ENCODE measurements around the gene FEN1.

FEN1 gene

GRCh38 chr11:61792310-61793082 lies at the start of gene FEN1, which contains the start of gene TMEM258:
TSS of gene FEN1 (plus strand) at chr11:61792911. CDS start at chr11:61795362, 2,451 bp downstream.
TSS of gene TMEM258 (minus strand) at chr11:61792599. CDS start at chr11:61792558, 41 bp downstream.
- DNase-seq, result peak; percentile 96

GRCh38 chr11:61743486-61744095 lies 49.1 kb upstream of the FEN1 start:
- no peak for DNase-seq

- DNase-seq, result no peak
Measured at GRCh38 chr11:61744181-61744580, 48.5 kb upstream of the FEN1 start.

GRCh38 chr11:61744609-61745156 lies 48.0 kb upstream of the FEN1 start:
- no peak for DNase-seq

- DNase-seq, result no peak
Measured at GRCh38 chr11:61745781-61746441, 46.8 kb upstream of the FEN1 start.

GRCh38 chr11:61746442-61747191 lies 46.1 kb upstream of the FEN1 start:
- no peak for DNase-seq

- DNase-seq, result peak; percentile 72
Measured at GRCh38 chr11:61747192-61747966, 45.3 kb upstream of the FEN1 start.

GRCh38 chr11:61747967-61748285 lies 44.8 kb upstream of the FEN1 start:
- no peak for DNase-seq

- no peak for DNase-seq
Measured at GRCh38 chr11:61749591-61750217, 43.0 kb upstream of the FEN1 start.

GRCh38 chr11:61750631-61751273 lies 42.0 kb upstream of the FEN1 start:
- no peak for DNase-seq

GRCh38 chr11:61751384-61751783 lies 41.3 kb upstream of the FEN1 start:
- no peak for DNase-seq

GRCh38 chr11:61752117-61752924 lies 40.4 kb upstream of the FEN1 start, which contains the start of gene MYRF:
TSS of gene MYRF (plus strand) at chr11:61752636. CDS start at chr11:61752745, 109 bp downstream.
- DNase-seq, result peak; percentile 70

- no peak for DNase-seq
Measured at GRCh38 chr11:61752925-61753521, 39.7 kb upstream of the FEN1 start.

- no peak for DNase-seq
Measured at GRCh38 chr11:61753672-61754071, 39.0 kb upstream of the FEN1 start.

- peak; percentile 56 for DNase-seq
Measured at GRCh38 chr11:61754534-61755482, 37.9 kb upstream of the FEN1 start.

- no peak for DNase-seq
Measured at GRCh38 chr11:61756147-61756451, 36.6 kb upstream of the FEN1 start.

- peak; percentile 58 for DNase-seq
Measured at GRCh38 chr11:61756452-61757212, 36.1 kb upstream of the FEN1 start.
